NCI-H2029 treated with DMSO at 0.1 percent for 48 hours (cell line): Measurements from ENCODE around the gene GSE1.

Experiments
- DNase-seq: peaks from one replicate; lab custom pipeline; 2025; lab: John Stamatoyannopoulos, UW

Gene GSE1

GRCh38 chr16:85616607-85617321, 3.6 kb downstream of the GSE1 start:
- no peak for DNase-seq

GRCh38 chr16:85617948-85618347, 4.8 kb downstream of the GSE1 start:
- DNase-seq: no peak

- no peak for DNase-seq
Measured at GRCh38 chr16:85618521-85618920, 5.4 kb downstream of the GSE1 start.

GRCh38 chr16:85619101-85619891, 6.2 kb downstream of the GSE1 start:
- no peak for DNase-seq

GRCh38 chr16:85620374-85620773, 7.3 kb downstream of the GSE1 start:
- DNase-seq: no peak

GRCh38 chr16:85621698-85622428, 8.7 kb downstream of the GSE1 start:
- no peak for DNase-seq

- DNase-seq: no peak
Measured at GRCh38 chr16:85622683-85623082, 9.6 kb downstream of the GSE1 start.

- no peak for DNase-seq
Measured at GRCh38 chr16:85623250-85623649, 10.1 kb downstream of the GSE1 start.

GRCh38 chr16:85623997-85624601, 11.0 kb downstream of the GSE1 start:
- no peak for DNase-seq

GRCh38 chr16:85624646-85625045, 11.5 kb downstream of the GSE1 start:
- DNase-seq: no peak

GRCh38 chr16:85625053-85625452, 11.9 kb downstream of the GSE1 start:
- no peak for DNase-seq

- DNase-seq: no peak
Measured at GRCh38 chr16:85625485-85626117, 12.5 kb downstream of the GSE1 start.

- no peak for DNase-seq
Measured at GRCh38 chr16:85626191-85626981, 13.3 kb downstream of the GSE1 start.

- DNase-seq: no peak
Measured at GRCh38 chr16:85627089-85627488, 14.0 kb downstream of the GSE1 start.

GRCh38 chr16:85627526-85628264, 14.6 kb downstream of the GSE1 start:
- no peak for DNase-seq

GRCh38 chr16:85628265-85628556, 15.1 kb downstream of the GSE1 start:
- no peak for DNase-seq

- no peak for DNase-seq
Measured at GRCh38 chr16:85628645-85629044, 15.5 kb downstream of the GSE1 start.

GRCh38 chr16:85629326-85629725, 16.2 kb downstream of the GSE1 start:
- DNase-seq: no peak

- DNase-seq: no peak
Measured at GRCh38 chr16:85629853-85630252, 16.7 kb downstream of the GSE1 start.

GRCh38 chr16:85631230-85631629, 18.1 kb downstream of the GSE1 start:
- no peak for DNase-seq
